Stimulated activated CD4-positive, alpha-beta T cell treated with anti-CD3 and anti-CD28 coated beads, Interleukin-2, amount 100 ng/mL, for 24 hours (primary cell): ENCODE measurements around the gene RTL1.

ENCODE experiments used
- DNase-seq, 2 donors: peaks; one replicate each; pipeline ENCODE4 v3.0.0-alpha.2; 2020

The RTL1 gene

DNA sequence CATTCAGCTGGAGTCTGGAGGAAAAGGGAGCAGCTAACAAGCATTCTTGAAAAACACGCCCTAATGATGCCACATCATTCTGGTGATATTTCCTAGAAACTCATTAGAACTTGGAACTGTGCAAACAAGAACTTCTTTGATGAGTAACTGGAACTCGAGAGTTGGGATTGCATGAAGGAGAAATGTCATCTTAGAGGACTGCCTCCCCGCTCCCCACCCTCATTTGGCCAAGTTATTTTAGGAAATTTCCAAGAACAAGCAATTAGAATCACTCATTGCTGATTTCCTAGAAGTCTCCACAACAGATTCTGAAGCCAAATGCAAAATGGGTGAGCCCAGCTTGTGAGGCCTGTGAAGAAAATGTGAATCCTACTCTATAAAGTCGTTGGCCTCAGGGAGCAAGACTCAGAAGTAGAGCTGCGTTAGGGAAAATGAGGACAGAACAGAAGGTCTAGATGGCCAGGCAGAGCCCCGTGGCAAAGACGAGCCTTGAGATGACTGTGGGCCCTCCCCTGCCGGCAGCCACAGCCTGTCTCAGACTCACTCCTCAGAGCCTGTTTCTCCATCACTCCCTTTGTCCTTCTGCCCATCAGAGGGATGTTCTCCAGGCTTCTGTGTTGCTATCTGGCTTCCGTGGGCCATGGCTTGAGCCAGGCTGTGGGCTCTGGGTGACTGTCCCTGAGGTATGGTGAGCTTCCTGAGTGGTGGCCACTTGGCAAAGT, 38.4 kb downstream of the RTL1 start:
- DNase-seq, result no peak

- no peak for DNase-seq
Measured at GRCh38 chr14:100864206-100864605, 39.3 kb downstream of the RTL1 start.

GRCh38 chr14:100862793-100863192, 40.7 kb downstream of the RTL1 start:
- no peak for DNase-seq

GRCh38 chr14:100862277-100862676, 41.2 kb downstream of the RTL1 start:
- no peak for DNase-seq

DNA sequence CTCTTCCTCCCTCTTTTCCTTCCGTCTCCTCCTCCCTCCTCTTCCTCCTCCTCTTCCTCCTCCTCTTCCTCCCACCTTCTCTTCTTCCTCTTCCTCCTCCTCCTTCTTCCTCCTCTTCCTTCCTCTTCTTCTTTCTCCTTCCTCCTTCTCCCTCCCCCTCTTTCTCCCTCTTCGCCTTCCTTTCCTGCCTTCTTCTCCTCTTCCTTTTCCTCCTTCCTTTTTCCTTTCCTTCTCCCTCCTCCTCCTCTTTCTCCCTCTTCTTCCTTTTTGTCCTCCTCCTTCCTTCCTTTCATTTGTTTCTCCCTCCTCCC, 41.6 kb downstream of the RTL1 start:
- no peak for DNase-seq

GRCh38 chr14:100861188-100861936, 42.2 kb downstream of the RTL1 start:
- DNase-seq, result no peak

GRCh38 chr14:100860556-100861187, 42.9 kb downstream of the RTL1 start:
- no peak for DNase-seq

- no peak for DNase-seq
Measured at GRCh38 chr14:100859781-100860180, 43.7 kb downstream of the RTL1 start.

DNA sequence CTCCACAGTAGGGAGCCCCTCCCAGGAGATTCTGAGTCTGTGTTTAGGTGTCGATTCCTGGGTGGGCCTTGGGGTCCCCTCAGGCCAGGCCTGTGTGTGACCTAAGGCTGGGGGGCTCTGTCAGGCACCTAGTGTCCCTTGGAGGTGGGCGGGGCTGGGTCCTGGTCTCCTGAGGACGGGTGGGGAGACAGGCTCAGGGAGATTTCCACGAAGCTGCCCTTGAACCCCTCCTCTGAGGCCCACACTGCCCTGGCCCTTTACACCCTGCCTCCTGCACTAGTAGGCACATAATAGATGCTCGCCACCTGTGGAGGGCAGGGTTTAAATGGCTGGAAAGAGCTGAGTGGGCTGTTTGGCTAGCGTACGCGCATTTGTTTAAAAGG, 44.7 kb downstream of the RTL1 start:
- no peak for DNase-seq

DNA sequence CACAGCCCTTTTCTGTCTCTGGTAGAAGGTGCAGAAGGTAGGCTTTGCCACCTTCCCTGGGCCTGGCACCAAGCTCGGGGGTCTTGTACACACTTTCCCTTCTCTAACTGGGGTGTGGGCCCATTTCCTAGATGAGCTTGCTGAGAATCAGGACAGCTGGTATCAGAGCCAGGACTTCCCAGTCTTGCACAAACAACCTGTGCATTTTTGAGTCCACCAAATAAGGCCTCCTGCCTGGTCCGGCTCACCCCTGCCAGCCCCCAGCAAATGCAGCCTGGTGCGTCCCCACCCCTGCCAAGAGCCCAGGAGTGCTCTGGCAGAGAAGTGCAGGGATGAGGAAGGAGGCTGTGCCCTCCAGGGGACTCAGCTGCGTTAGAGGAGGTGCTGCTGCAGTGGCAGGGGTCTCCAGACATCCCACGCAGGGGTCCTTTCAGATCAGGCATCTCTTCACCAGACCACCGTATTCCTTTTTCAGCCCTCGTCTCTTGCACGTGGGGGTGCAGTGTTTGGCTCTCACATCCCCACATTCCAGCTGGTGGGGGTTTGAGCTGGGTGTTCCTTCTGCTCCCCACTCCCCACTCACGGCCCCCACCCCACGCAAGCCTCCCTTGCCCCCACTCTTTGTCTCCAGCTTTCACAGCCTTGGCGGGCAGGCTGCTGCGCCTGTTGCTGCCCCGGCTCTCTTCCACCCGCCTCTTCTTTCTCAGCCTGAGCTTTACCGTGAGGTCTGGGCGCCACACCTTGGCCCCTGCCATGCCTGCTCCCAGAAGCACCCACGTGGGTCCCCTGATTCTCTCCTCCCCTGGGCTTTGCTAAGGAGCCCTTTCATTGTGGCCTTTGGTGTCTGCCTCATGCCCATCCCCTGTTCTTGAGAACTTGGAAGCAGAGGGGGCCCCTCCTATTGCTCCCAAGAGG, 45.3 kb downstream of the RTL1 start:
- DNase-seq, result no peak

- DNase-seq, result no peak
Measured at GRCh38 chr14:100857233-100857922, 46.1 kb downstream of the RTL1 start.

DNA sequence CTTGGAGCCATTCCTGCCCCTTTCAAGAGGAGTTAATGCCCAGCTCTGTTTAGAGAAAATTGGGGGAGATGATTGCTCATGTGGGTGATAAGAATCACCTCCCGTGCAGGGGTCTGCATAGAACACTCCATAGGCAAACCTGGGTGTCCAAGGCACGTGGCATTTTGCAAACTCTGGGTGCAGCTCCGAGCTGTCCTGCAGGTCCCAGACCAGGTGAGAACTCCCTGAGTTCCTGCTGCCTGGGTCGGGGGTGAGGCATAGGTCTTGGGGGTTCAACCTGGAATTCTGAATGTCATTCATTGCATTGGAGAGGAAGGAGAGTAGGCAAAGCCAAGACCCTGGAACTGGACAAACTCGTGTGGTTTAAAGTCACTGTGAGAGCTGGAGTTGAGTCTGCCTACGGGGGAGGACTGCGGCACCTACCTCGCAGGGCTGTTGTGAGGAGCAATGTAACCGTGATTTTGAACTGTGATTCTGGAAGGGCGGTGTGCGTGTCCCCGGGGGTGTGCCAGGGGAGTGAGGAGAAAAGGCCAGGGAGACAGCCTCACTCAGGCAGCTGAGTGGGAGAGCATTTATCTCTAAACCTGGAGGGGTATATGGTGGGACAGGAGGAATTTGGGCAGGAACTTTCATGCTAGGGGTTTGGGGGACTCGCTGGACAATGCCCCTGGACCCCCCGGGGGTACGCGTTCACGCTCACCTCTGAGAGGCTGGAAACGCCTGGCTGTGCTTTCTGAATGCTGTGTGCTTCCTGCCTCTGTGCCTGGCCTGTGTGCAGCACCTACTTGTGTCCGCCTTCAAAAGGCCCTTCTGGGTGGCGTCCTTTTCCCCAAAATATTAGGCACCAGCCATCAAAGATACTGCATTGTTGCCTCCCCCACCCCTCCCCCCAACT, 47.2 kb downstream of the RTL1 start:
- no peak for DNase-seq

DNA sequence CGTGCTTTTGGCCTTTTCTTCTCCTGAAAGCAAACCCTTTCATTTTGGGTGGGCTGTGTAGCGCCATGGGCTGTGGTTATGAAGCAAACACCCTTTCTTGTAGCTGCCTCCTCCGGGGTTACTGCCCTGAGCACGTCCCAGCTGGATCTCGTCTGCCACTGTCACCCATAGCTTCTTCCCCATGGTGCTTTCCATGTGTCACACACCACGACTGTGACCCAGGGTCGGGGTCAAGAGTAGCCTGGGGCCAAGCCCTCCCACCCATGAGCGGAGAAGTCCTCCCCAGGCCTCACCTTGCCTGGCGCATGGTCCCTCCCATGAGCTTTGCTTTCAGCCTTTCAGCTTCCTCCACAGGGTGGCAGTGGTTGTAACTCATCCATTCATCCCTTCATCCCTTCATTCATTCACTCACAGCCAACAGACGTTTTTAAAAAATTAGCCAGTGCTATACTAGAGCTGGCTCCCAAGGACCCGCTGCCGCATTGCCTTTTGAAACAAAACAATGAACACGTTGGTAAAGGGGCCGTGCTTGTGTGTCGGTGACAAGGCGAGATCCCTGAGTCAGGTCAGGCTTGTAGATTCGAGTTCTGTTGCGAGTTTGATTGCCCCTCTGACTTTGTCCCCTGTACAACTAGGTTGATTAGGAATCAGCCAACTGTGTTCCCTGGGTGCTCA, 48.1 kb downstream of the RTL1 start:
- no peak for DNase-seq

GRCh38 chr14:100854435-100854834, 49.1 kb downstream of the RTL1 start:
- DNase-seq, result no peak

- no peak for DNase-seq
Measured at GRCh38 chr14:100851946-100852620, 51.4 kb downstream of the RTL1 start.

DNA sequence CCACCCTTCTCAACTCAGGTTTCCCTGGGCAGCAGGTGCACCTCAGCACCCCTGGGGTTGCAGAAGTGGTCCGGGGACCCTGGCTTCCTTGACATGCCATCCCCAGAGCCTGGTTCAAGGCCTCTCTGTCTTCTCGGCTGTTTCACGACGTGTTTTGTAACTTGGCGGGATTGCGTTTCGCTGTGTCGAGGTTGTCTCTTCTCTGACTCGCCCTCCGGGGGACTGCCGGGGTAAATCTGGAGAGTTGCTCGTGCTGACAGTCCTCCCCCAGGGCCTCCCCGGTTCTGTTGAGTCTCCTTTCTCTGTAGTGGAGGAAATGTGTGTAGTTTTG, 52.0 kb downstream of the RTL1 start:
- no peak for DNase-seq

DNA sequence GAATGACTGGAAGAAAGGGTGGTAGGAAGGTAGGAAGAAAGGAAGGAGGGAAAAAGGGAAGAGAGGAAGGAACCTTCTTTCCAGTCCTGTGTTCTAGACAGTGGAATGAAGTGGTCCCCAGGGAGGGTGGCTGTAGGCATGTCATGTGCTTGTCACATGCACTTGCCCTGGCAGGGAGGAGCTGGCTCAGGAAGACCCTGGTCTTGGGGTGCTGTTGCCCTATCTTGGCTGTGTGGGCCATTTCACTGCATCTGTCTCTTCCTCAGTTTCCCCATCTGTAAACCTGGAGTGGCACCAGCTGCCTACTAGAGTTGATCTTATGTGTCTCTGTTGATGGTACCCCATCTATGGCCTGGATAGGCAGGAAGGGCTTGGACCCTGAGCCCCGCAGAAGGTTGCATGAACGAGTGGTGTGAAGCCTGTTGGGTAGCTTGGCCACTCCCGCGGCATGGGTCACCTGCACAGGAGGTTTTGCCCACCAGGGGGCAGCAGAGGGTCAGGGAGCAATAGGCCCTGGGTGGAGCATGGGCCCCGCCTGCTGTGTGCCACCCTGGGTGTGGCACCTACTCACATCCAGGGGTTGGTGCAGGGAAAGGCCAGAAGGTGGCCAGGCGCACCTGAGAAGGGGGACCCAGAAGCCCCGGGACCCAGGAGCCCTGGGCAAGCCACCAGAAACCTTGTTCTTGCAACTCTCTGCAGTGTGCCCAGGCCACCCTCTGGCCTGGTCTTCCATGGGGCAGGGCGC, 52.5 kb downstream of the RTL1 start:
- peak; percentile 87 to 89 for DNase-seq

DNA sequence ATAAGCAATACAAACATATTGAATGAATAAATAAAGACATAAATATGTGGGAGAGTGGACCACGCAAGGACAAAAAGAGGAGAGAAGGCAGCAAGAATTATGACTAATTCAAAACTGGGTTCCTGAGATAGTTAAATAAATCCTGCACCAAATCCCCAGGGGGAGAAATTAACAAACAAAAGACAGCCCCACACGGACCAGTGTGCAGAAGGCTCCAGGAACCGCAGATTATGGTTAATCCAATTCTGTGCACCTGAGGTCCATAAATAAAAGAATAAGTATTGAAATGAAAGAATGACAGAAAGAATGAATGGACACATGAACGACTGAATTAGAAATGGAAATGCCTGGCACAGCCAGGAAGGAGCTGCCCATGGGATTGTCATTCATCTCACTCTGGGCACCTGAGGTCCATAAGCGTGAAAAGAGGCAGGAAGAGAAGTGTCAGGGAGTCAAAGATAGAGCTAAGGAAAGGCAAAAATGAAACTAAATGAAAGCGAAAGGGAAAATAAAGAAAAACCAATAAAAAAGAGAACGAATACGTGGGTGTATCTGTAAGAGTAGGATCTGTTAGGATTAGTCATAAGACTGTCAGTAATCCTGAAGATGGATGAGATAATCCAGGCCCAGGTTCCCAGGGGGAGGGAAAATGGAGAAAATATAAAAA, 54.3 kb downstream of the RTL1 start:
- DNase-seq, result no peak

DNA sequence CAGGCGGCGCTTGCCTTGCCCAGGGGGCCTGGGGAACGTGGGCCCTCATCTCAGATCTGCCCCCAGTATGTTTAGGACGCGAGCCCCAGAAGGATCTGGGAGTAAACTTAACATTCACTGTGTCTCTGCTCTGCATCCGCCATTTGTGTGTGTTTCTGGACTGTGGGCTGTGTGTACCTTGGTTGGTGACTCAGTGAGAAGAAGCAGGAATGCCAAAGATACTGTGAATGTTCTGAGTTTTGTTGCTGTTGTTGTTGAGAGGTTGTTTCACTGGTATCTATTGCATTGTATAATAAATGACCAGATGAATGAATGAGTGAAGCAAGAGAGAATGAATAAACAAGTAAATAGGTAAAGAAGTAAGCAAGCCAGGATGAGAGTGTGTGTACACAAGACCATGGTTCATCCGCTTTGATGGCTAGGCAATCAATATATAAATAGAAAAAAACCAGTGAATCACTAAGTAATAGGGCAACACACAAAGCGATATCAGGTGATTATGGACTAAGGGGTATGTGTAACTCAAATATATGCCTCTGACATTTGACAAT, 57.1 kb downstream of the RTL1 start:
- DNase-seq, result no peak
